VCaP (cell line): Measurements from ENCODE around the gene BAX.

Source experiments
- H3K27ac ChIP-seq: fragments of 450-650 bp; 2 replicates; pipeline ENCODE4 v1.5.1; 2017
- TF ChIP-seq, protein P1 (sequence below): fragments of 450-650 bp; conservative IDR thresholded peaks from 2 replicates; pipeline ENCODE4 v1.5.1; 2017; ENCODE audit warnings: mild to moderate bottlenecking, moderate library complexity

The BAX gene

DNA sequence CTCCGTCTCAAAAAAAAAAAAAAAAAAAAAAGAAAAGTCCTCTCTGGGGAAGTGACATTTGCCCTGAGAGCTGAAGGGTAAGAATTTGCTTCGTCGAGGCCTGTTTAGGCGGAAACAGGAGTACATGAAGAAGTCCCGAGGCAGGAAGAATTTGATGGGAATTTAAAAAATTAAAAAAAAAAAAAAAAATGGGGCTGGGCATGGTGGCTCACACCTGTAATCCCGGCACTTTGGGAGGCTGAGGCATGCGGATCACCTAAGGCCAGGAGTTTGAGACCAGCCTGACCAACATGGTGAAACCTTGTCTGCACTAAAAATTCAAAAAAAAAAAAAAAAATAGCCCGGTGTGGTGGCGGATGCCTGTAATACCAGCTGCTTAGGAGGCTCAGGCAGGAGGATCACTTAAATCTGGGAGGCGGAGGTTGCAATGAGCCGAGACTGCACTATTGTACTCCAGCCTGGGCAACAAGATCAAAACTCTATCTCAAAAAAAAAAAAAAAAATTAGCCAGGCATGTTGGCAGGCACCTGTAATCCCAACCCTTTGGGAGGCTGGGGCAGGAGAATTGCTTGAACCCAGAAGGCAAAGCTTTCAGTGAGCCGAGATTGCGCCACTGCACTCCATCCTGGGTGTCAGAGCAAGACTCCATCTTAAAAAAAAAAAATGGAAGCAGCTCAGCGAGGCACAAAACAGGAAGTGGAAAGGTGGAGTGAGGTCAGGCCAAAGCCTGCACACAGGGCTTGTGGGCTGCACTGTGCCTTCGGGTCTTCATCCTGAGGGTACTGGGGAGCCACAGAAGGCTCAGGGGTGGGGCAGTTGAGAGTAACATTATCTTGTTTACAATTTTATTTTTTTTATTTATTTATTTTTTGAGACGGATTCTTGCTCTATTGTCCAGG is 4.9 kb downstream of the BAX start:
- TF ChIP-seq, protein P1, sequence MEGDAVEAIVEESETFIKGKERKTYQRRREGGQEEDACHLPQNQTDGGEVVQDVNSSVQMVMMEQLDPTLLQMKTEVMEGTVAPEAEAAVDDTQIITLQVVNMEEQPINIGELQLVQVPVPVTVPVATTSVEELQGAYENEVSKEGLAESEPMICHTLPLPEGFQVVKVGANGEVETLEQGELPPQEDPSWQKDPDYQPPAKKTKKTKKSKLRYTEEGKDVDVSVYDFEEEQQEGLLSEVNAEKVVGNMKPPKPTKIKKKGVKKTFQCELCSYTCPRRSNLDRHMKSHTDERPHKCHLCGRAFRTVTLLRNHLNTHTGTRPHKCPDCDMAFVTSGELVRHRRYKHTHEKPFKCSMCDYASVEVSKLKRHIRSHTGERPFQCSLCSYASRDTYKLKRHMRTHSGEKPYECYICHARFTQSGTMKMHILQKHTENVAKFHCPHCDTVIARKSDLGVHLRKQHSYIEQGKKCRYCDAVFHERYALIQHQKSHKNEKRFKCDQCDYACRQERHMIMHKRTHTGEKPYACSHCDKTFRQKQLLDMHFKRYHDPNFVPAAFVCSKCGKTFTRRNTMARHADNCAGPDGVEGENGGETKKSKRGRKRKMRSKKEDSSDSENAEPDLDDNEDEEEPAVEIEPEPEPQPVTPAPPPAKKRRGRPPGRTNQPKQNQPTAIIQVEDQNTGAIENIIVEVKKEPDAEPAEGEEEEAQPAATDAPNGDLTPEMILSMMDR: no peak
- no peak overlapping the region for H3K27ac ChIP-seq

DNA sequence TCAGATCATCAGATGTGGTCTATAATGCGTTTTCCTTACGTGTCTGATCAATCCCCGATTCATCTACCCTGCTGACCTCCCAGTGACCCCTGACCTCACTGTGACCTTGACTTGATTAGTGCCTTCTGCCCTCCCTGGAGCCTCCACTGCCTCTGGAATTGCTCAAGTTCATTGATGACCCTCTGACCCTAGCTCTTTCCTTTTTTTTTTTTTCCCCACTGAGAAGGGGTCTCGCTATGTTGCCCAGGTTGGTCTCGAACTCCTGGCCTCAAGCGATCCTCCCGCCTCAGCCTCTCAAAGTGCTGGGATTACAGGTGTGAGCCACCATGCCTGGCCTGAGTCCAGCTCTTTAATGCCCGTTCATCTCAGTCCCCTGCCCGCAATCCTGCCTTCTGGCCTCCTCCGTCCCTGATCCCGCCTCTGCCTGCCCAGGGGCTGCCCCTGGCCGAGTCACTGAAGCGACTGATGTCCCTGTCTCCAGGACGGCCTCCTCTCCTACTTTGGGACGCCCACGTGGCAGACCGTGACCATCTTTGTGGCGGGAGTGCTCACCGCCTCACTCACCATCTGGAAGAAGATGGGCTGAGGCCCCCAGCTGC is 6.5 kb downstream of the BAX start:
- TF ChIP-seq, protein P1: no peak
- no peak overlapping the region for H3K27ac ChIP-seq

DNA sequence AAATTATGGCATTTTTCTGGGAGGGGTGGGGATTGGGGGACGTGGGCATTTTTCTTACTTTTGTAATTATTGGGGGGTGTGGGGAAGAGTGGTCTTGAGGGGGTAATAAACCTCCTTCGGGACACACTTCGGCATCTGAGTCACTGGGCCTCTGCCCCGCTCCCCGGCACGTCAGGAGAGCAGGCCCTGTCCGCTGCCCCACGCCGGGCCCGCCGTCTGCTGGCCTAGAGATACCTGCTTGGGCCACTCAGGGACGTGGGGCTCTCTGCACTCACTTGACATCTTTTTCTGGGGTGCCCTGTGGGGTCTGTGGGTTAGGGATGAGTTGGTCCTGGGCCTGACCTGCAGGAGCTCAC is 7.0 kb downstream of the BAX start:
- TF ChIP-seq, protein P1: no peak
- no peak overlapping the region for H3K27ac ChIP-seq

DNA sequence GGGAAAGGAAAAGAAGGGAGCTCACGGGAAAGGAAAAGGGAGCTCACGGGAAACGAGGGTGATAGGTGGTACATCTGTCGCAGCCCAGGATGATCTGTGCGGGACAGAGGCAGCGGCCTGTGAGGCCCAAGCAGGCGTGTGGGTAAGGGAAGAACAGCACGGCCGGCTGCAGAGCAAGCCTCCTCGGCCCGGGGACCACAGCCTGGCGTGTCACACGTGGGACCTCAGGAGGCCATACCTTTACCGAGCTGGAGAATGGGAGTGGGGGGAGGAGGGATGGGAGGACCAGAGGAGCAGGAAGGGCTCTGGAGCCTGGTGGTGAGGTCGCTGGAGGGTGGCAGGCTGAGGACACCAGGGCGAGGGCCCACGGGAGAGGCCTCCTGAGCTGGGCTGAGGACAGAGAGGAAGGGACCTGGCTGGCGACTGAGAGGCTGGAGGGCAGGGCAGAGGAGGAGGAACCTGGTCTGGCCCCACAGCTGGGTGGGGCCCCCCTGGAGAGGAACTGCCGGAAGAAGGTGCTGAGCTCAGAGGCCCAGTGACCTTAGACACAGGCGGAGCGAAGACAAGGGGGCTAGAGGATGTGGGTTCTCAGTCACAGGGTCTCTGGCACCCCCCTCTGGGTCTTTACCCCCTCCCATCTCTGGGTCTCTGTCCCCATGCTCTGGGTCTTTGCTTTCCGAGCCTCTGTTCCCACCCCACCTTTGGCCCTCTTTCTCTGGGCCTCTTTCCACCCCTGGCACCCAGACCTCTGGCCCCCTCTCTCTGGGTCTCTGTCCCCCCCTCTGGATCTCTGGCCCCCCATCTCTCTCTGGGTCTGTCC is 7.6 kb downstream of the BAX start:
- no peak overlapping the region for H3K27ac ChIP-seq

DNA sequence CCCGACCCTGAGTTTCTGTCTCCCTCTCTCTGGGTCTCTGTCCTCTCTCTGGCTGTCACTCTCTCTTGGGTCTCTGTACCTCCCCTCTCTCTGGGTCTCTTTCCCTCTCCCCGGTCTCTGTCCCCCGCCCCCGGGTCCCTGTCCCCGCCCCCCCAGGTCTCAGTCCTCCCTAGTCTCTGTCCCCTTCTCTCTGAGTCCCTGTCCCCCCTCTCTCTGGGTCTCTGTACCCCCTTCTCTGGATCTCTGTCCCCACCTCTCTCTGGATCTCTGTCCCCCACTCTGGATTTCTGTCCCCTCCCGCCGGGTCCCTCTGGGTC is 8.1 kb downstream of the BAX start:
- H3K27ac ChIP-seq: no peak overlapping the region
- TF ChIP-seq, protein P1: no peak

More for the DNA sequence above, 7.6 kb downstream of the BAX start:
- TF ChIP-seq, protein P1: no peak

DNA sequence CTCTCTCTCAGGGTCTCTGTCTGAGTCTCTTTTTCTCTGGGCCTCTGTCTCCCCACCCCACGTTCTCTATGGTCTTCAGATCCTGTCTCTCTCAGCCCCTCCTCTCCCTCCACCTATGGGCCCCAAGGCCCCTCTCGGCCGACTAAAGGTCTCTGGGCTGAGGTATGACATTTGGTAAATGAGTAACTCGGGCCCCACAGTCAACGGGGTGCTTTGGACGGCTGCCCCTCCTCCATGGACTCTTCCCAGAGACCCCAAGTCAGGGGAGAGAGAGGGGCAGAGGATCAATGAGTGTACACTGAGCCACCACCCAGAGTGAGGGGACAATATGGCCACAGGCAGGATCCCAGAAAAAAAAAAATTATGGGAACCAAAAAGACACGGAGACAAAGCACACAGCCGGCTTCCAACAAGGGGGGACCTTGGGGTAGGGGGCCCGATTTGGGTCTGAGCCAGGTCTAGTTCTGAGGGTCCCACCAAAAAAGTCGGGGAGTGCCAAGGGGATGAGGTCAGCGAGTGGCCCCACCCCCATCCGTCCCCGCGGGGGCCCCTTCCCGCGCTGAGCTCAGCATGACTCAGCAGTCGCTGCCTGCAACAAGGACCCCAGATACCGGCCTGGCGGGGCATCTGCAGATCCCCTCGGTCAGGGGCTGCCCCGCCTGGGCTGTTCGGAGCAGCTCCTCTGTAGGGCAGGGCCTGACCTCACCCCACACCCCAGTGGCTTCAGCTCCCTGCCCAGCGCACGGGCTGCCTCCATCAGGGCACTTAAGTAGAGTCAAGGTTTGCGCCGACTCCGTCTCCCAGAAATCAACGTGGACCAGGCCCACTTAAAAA is 8.9 kb downstream of the BAX start:
- H3K27ac ChIP-seq: peak overlapping the region; percentile 87
- TF ChIP-seq, protein P1: no peak
